Stimulated activated CD4-positive, alpha-beta T cell treated with anti-CD3 and anti-CD28 coated beads, Interleukin-4, amount 100 ng/mL, for 1 hour (primary cell): ENCODE data around the gene F11.
"Not testable (repeated sequence)": the region's sequence is repeated elsewhere in the genome, so short reads cannot be mapped to it uniquely, and the experiment has no call there.

Experiments used
- DNase-seq: peaks from one replicate; pipeline ENCODE4 v3.0.0-alpha.2; 2020

Gene F11

GRCh38 chr4:186304216-186304615 lies 38.2 kb downstream of the F11 start:
- no peak for DNase-seq

- no peak for DNase-seq
Observed at GRCh38 chr4:186304866-186305505, 39.0 kb downstream of the F11 start.

- DNase-seq, result no peak
Observed at GRCh38 chr4:186307497-186307896, 41.5 kb downstream of the F11 start.

GRCh38 chr4:186307916-186308315 lies 41.9 kb downstream of the F11 start:
- no peak for DNase-seq

GRCh38 chr4:186318481-186318880 lies 52.5 kb downstream of the F11 start:
- no peak for DNase-seq

GRCh38 chr4:186324660-186325059 lies 58.7 kb downstream of the F11 start:
- not testable (repeated sequence) for DNase-seq

GRCh38 chr4:186326391-186326790 lies 60.4 kb downstream of the F11 start:
- no peak for DNase-seq

- DNase-seq, result no peak
Observed at GRCh38 chr4:186329372-186329771, 63.4 kb downstream of the F11 start.

- DNase-seq, result no peak
Observed at GRCh38 chr4:186330368-186330767, 64.4 kb downstream of the F11 start.

GRCh38 chr4:186335793-186336192 lies 69.8 kb downstream of the F11 start:
- no peak for DNase-seq
